Activated CD4-positive, alpha-beta T cell treated with anti-CD3 and anti-CD28 coated beads, Interleukin-2, Interleukin-4, amounts not matched to agents 100 ng/mL and 50 ng/mL, durations not matched to agents 16 hours and 8 hours (primary cell): ENCODE measurements around the gene CORO1C.
A peak's percentile ranks its signal among the peaks of the same experiment; 100 is the strongest.
"Not testable (repeated sequence)": the region's sequence is repeated elsewhere in the genome, so short reads cannot be mapped to it uniquely, and the experiment has no call there.

ENCODE experiments used
- DNase-seq: peaks from one replicate; pipeline ENCODE4 v3.0.0-alpha.2; 2020; ENCODE audit warnings: low spot score

Gene CORO1C

GRCh38 chr12:108633534-108634248 lies 97.6 kb downstream of the CORO1C start, which contains the start of gene SELPLG:
SELPLG (minus strand) TSS chr12:108633894; CDS start chr12:108624307, 9,587 bp downstream.
- peak; percentile 92 for DNase-seq

GRCh38 chr12:108633081-108633533 lies 98.2 kb downstream of the CORO1C start:
- no peak for DNase-seq

- not testable (repeated sequence) for DNase-seq
Measured at GRCh38 chr12:108631261-108631660, 100.1 kb downstream of the CORO1C start.

- no peak for DNase-seq
Measured at GRCh38 chr12:108630481-108631207, 100.7 kb downstream of the CORO1C start.

- DNase-seq = peak; percentile 75
Measured at GRCh38 chr12:108629824-108630476, 101.4 kb downstream of the CORO1C start.

- no peak for DNase-seq
Measured at GRCh38 chr12:108629151-108629550, 102.2 kb downstream of the CORO1C start.

GRCh38 chr12:108627134-108627920 lies 104.0 kb downstream of the CORO1C start:
- no peak for DNase-seq

- DNase-seq = no peak
Measured at GRCh38 chr12:108625228-108625627, 106.1 kb downstream of the CORO1C start.

GRCh38 chr12:108623577-108623976 lies 107.7 kb downstream of the CORO1C start:
- DNase-seq = no peak

- no peak for DNase-seq
Measured at GRCh38 chr12:108622921-108623514, 108.3 kb downstream of the CORO1C start.

- DNase-seq = no peak
Measured at GRCh38 chr12:108622421-108622820, 108.9 kb downstream of the CORO1C start.

- no peak for DNase-seq
Measured at GRCh38 chr12:108621161-108621560, 110.2 kb downstream of the CORO1C start.

GRCh38 chr12:108620236-108620879 lies 111.0 kb downstream of the CORO1C start:
- DNase-seq = no peak

- no peak for DNase-seq
Measured at GRCh38 chr12:108619369-108620160, 111.8 kb downstream of the CORO1C start.

- not testable (repeated sequence) for DNase-seq
Measured at GRCh38 chr12:108618953-108619274, 112.4 kb downstream of the CORO1C start.

- peak; percentile 76 for DNase-seq
Measured at GRCh38 chr12:108618079-108618952, 113.0 kb downstream of the CORO1C start.

GRCh38 chr12:108616941-108617858 lies 114.1 kb downstream of the CORO1C start:
- peak; percentile 86 for DNase-seq

- DNase-seq = no peak
Measured at GRCh38 chr12:108616359-108616758, 115.0 kb downstream of the CORO1C start.
